ENCODE measurements around the gene NOS1AP.

Gene NOS1AP

DNA sequence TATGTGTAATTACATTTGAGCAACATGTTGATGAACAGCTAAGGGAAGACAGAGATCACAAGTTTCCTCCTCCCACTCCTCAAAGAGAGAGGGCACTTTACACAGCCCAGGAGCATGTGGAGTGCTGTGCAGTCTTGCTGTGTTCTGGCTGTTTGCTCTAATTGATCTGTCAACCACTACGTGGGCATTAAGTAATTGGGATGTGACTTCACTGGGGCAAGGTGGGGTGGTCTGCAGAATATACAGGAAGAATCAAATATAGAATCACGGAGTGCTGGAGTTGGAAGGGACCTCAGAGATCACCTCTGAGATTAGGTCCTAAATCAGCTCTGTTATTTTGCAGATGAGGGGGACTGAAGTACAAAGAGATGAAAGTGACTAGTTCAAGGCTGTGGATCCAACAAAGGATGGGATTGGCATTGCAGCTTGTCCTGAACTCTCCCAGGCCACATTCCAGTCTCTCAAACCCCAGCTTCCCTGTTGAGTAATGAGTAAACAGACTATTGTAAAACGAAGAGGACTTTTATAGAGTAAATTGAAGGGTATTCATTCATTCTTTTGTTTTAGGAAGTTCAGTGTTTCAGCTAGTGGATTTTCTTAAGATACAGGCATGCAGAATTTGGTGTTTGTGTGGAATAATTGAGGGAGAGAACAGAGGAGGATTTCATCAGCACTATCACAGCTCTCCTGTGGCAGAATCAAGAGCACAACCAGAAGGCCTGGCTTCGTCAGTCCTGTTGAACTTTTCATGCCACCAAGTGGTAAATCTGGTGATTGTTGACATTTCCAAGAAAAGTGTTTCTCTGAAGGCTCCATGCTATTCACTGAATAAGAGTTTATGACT is 22.4 kb downstream of the NOS1AP start:
- no peak for DNase-seq

DNA sequence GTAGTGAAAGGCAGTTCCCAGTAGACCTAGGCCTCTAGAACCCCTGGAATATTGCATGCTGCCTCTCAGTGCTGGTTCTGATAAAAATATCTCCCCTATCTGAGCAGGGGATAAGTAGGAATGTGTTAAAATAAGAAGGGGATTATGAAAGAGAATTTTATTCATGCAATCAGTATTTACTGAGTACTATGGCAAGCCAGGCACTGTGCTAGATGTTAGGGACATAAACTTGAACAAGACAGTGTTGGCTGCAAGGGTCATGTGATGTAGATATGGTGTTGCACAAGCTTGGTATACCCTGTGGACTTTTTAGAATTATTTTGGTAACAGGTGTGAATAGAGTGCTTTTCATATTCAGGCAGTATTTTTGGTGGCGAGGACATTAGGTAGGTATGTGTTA is 23.6 kb downstream of the NOS1AP start:
- no peak for DNase-seq

DNA sequence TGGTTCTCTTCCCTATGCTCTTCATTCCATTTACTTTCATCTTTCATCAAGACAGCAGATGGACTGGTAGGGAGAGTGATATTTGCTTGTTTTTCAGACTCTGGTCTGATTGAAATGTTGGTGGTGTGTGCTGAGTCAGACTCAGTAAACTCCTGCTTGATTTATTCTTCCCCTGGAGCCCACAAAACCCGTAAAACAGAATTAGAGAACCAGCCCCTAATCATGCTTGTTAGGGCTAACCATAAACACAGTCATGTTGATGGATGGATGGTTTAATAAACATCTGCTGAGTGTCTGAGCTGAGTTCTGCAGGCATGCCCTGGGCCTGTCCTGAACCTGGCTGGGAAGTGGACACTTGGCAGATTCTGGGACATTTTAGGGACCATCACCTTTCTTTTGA is 24.8 kb downstream of the NOS1AP start:
- no peak for DNase-seq

DNA sequence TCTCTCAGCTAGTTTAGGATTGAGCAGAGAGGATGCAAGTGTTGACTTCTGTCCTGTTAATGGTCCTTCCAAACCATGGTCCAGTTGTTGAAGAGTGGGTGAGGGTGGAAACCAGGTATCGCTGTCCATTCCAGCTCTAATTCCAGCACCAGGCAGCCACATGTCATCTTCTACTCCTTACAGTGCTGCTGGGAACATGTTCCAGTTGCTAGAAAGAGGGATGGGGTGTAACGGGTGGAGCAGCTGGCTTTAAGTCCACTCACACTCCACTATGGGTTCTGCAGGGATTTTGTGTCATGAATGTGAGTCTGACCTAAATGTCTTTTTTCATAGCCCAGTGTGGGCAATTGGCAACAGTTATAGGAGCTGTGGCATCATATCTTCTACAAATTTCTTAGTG is 25.2 kb downstream of the NOS1AP start:
- no peak for DNase-seq

DNA sequence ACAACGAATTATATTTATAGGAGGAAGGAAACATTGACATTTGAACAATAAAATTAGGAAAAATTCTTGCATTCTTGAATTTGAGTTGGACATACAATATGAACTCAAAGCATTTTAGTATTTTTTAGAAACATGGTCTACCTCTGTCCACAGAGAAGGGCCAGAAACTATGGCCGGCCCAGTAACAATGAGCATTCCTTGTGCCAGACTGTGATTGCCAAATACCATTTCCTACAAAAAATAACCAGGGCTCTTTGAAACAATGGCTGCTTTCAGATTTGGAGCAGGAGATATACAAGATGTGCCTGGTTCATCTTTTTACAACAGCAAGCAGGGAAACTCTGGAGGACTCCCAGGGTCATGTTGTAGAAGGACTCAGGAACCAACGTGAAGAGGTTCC is 38.4 kb downstream of the NOS1AP start:
- no peak for DNase-seq

DNA sequence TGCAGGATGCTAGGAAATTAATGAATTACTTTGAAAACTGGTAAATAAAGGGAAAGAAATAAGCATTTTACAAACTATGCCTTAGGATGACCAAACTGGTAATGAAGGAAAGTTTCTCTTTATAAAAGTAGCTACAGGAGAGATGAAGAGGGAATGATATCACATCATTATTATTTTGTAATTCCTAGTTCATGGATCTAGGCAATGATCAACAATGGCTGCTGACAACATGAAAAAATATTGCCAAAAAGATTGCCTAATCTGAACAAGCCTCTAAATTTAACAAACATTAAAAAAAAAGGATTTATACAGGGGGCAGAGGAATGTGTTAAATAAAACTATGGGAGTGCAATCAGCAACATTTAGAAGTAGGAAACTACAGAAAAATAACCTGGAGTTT is 38.9 kb downstream of the NOS1AP start:
- DNase-seq: no peak

DNA sequence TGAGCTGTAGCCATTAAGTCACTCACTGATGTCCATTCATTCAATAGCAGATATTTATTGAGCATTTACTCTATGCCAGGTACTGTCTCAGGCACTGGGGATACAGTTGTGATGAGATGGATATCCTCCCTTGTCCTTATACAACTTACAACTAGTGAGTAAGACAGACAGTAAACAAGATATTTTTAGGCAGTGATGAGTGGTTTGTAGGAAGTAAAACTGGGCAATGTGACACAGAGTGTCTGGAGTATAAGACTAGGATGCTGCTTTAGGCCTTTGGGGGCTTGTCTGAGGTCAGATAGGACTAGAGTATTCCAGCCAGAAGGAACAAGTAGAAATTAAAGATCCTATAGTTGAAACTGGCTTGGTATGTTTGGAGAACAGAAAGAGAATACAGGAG is 41.4 kb downstream of the NOS1AP start:
- no peak for DNase-seq

DNA sequence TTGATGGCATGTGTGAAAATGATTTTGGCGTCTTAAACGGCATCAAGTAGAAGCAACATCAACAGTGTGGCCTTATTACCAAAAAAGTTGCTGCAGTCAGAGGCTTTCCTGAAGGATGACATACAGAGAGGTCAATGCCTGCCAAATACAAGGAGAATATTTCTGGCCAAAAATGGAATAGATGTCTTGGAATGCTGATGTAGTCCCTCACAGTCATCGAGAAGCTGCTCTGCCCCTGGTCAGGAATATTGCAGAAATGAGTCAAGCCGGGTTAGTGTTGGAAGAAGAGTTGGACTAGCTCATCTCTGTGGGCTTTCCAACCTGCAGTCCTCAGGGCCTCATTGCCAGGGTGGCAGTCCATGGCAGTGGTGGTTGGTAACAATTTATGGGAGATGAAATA is 42.1 kb downstream of the NOS1AP start:
- DNase-seq: no peak

DNA sequence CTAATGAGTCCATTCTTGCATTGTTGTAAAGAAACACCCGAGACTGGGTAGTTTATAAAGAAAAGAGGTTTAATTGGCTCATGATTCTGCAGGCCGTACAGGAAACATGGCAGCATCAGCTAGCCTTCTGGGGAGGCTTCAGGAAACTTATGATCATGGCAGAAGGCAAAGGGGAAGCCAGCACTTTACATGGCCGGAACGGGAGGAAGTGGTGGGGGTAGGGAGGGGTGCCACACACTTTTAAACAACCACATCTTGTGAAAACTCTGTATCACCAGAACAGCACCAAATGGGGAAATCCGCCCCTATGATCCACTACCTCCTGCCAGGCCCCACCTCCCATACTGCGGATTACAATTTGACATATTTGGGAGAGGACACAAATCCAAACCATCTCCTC is 43.9 kb downstream of the NOS1AP start:
- no peak for DNase-seq

DNA sequence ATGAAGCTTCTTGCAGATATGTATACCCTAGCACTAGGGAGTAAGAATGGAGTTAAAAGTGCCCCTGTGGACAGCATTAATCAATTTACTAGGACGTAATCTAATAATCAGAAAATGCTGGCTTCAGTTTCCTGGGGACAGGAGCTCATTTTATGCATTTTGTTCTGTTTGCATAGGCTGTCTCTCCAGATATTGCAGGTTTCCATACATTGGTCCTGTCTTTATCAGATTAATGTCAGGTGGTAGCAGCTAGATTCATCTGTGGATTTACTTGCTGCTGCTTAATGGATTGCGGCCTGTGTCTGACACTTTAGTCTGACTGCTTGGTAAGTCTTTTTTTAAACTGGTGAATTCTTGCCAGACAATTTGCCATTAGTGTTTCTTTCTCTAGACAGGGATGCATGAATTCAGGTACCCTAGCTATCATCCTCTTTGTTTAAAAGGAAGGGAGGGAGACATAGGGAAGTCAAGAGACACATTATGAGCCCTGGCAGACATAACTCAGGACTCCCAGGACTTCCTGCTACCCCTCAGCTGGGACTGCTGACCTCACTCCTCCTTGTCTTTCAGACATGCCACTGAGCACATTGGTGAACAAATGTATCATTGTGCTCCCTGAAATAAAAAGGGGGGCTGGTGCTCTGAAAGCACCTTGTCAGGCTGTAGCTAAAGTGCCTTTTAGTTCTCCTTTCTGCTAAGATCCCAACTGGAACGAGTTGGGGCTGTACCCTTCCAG is 47.7 kb downstream of the NOS1AP start:
- no peak for DNase-seq

DNA sequence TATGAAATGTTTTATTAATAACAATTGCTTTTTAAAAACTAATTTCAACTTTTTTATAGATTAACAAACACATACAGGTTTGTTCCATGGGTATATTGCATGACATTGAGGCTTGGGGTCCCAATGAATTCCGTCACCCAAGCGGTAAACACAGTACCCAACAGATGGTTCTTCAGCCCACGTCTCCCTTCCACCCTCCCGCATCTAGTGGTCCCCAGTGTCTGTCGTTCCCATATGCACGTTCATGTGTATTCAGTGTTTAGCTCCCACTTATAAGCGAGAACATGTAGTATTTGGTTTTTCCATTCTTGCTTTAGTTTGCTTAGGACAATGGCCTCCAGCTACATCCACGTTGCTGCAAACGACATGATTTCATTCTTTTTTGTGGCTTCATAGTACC is 48.6 kb downstream of the NOS1AP start:
- DNase-seq: no peak

DNA sequence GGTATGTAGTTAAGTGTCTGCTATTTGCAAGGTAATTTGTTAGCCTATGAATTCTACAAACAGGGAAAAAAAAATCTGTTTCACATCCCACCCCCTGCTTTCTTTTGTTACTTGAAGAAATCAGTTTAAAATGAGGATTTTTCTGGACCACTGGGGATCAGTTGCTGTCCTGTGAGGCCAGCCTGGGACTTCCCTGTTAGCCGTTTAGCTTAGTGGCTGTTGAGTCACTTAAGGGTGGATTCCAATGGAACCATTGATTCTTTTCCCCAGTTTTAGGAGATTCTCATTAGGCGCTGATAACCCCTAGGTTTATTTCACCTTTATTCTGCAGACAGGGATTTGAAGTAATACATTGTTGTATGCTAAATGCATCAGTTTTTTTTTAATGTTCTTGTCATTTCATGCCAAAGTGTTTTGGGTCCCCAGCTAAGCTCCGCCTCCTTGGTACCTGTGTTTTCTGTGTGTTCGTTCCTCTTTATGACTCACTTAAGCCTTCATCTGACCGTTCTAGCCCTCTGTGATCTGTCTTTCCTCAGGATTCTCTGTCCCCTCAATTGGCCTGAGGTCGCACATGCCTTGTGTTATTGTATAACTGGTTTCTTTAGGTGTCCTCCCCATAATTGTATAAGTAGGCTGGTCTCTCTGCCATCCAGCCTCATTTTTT is 59.3 kb downstream of the NOS1AP start:
- DNase-seq: no peak

DNA sequence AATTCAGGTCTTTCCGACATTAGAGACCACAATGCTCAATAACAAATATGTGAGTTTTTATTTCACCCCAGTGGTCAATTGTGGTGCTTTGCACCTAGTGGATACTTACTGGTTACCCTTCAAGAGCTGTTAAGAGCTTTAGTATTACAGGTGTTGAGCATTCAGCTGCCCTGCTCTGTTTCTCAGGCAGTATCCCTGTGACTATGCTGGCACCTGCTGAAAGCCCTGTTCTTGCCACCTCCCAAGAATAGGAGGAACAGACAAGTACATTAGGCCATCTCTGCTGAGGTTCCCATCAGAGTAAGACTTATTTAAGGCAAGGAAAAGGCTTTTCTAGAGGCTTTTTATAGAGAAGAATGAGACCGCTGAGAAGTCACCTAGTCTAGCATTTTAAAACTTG is 60.8 kb downstream of the NOS1AP start:
- no peak for DNase-seq

DNA sequence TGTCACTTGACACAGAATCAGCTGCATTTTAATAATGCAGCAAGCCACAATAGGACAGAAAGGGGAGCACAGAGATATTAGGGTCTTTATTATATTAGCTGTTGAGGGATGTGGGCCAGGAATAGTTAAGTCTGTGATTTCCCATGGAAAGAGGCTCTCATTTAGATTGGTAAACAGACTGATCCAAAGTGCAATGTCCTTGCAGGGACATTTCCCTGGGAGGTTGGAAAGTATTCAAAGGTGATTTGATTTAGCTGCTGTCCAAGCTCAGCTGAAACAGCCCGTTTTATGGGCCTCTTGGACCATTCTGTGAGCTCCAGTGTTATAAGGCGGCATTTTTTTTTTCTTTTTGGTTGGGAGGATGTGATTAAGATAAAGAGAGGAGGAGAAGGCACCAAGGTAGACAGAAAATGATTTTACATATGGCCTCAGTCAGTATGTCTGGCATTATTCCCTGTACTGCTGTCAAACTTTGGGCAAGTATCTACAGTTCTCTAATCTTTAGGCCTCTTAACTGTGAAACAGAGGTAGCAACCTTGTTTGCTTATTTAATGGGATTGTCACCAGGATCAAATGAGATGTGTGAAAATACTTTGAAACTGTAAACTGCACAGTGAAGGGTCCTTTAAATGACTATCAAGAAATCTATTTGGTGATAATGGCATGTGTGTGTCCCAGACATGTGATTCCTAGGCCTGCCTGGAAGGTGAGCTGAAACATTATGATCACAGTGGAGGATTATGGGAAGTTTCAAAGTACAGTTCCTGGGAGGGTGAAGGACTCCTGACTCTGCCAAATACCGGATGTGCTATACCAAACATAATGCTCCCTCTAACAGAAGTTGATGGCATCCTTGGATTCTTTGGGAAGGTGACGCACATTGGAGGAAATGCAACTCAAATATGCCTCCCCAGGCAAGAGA is 62.2 kb downstream of the NOS1AP start:
- DNase-seq: no peak

DNA sequence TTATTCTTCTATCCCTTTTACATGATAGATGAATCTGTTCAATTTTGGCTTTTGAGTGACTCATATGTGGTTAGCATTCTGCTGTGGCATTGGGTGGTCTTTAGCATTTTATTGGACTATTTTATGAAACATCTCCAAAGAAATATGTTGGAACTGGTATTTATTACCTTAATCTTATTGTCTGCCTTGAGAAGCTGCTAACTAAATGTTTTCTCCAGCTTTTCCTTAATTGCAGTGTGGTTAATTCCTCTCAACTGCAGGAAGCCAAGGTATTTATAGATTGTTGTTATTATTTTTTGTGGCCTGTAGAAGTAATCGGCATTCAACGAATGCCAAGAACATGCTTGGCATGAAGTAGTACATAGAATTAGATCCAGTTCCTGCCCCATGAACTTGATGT is 64.1 kb downstream of the NOS1AP start:
- no peak for DNase-seq

DNA sequence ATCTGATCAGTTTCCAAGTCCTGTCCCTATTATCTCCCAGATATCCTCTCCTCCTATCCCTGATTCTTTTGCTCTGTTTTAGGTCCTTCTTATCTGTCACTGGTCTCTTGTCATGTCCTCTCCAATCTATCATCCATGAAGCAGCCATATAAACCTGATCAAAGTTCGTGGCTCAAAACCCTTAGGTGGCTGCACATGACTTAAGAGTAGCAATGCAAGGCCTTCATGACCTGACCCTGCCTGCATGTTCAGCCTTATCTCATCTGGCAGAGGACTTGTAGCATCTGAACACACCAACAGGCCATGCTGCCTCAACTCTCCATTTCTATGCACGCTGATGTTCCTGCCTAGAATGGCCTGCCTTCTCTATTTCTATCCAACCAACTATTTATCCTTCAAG is 65.2 kb downstream of the NOS1AP start:
- DNase-seq: no peak

DNA sequence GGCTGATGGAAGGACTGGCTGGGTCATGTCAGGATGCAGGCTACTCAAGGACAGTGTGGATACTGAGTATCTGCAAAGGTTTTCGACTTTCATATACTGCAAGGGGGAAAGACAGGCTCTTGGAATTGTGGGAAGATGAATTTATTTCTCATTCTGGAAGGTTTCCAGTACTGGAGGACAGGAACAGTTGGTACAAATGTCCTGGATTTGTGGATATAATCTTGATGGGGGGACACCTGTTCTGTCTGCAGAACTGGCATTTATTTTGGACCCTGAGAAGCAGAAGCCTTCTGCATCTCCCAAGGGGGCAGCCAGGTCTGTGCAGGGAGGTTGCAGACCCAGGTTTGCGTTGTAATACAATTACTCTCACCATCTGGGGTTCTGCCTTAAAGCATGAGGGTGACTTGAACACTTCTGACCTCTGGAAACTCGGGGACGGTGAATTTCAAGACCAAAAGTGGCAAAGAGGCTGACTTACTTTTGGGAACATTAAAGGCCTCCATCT is 65.8 kb downstream of the NOS1AP start:
- no peak for DNase-seq

DNA sequence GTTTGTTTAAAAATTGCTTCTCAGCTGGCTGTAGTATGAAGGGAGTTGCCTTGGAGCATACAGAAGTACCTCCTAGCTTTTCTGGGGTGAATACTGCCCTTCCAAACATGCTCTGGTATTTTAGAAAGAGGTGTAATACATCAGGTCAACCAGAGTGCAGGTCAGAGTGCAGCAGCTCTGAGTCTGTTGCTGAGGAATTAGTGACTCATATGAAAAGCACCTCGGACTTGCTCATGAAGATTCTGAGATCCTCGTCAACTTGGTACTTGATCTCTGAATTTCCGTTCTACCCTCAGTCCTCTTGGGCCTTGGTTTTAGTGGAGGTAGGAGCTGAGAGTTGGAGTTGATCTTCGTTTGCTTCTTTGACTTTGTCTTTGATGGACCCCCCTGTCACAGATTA is 67.3 kb downstream of the NOS1AP start:
- no peak for DNase-seq

DNA sequence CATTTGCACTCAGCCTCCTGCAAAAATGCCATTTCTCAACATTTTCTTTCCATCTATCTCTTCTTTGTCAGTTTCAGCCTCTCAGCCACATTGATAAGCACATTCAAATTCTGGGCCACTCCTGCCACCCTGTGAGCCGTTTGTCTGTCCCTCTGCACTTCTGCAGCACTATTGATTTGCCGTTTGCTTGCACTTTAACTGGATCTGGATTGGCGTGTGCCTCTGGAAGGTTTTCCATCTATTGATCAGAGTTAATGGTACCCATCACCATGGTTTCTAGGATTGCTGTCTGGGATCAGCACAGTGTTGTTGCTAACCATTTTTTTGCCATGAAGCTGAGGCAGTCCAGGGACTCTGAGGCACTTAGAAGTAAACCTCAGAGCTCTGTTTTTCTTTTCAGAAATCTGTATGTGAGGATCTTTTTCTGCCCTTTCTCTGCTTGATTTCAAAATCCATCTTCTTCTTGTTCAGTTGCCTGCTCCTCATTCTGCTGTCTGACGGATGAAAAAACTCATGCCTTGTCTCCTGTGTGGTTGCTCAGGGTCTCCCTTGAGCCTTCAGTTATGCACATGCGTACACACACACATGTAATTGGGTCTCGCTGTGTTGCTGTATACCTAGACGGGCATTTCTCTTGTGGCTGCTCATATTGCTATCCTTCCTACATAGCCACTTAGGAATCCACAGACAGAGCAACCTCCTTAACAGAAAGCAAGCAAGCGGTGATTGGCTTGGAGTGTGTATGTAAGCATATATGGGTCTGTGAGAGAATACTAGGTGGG is 67.9 kb downstream of the NOS1AP start:
- no peak for DNase-seq

DNA sequence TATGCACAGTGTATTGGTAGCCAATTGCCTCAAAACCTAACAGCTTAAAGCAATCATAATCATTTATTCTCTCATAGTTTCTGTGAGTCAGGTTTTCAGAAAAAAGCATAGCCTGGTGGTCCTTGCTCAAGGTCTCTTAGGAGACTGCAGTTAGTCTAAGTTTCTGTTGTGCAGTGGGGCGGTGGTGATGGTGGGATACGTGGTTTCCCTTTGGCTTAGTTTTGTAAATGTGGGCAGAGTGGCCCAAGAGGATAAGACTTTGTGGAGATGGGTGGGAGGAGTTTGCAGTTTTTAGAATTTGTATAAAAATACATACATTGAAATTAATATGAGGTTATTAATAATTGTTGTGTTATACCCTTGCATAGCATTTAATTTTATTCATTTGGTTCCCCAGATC is 68.6 kb downstream of the NOS1AP start:
- DNase-seq: no peak

DNA sequence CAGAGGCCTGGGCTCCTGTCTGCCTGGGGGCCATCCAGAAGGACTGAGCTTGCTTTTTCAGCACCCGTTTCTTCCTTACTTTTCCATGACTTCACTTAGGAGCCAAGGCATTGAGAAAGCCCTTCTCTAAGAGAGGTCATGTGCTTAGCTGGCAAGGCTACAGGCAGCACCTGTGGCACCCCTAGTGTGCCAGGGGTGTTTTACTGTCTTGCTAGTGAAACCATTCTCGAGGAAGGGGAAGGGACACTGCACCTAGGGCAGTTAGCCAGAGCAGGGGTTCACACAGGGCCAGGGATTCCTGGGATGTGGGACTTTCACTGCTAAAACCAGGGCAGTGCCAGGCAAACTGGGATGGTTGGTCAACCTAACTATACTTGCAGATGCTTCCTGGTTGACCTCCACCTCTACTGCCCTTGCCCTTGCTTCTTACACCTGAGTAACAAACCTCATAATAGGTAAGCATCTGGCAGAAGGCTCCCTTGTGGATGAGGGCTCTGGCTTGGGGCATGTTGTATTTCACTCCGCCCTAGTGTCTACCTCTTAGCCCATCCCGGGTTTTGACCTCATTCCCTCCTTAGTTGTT is 69.2 kb downstream of the NOS1AP start:
- no peak for DNase-seq
